Eye (tissue), 1 donor: ENCODE results near the gene POLR3GL.
A peak's percentile ranks its signal among the peaks of the same experiment; 100 is the strongest.

Experiments
- DNase-seq: peaks from one replicate; pipeline ENCODE4 v3.0.0-alpha.2; 2015

Gene POLR3GL

DNA sequence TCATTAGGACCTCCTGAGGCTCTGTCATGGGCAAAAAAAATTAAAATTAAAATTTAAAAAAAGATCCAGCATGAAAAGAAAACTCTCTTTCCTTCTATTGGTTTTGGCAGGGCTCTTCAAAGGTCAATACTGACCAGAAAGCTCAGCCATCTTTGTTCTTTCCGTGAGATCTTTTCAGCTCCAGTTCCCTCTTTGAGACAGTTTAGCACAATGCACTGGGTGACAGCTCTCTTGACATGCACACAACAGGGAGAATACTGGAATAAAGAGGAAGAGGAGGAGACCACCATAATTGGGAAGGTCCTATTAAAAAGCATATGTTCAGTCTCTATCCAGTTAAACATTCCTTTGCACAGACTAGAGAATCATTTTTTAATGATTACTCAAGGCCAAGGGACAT lies 13.0 kb upstream of the POLR3GL start:
- DNase-seq, result peak; percentile 86

DNA sequence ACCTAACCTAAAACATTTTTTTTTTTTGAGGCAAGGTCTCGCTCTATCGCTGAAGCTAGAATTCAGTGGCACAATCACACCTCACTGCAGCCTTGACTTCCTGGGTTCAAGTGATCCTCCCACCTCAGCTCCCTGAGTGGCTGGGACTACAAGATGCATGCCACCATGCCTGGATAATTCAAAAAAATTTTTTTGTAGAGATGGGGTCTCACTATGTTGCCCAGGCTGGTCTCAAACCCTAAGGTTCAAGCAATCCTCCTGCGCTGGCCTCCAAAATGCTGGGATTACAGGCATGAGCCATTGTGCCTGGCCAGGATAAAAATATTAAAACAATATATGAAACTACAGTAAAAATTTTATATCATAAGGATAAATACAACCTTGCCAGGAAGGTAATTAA lies 11.6 kb upstream of the POLR3GL start:
- no peak for DNase-seq

DNA sequence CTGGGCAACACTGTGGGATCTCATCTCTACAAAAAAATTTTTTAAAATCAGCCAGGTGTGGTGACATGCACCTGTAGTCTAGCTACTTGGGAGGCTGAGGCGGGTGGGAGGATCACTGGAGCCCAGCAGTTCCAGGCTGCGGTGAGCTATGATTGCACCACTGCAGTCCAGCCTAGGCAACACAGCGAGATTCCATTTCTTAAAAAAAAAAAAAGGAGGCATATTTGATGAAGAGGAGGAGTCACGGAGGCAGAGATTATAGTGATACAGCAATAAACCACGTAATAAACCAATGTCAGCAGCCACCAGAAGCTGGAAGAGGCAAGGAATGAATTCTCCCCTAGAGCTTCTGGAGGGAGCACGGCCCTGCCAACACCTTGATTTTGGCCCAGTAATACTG lies 10.6 kb upstream of the POLR3GL start:
- DNase-seq, result no peak

DNA sequence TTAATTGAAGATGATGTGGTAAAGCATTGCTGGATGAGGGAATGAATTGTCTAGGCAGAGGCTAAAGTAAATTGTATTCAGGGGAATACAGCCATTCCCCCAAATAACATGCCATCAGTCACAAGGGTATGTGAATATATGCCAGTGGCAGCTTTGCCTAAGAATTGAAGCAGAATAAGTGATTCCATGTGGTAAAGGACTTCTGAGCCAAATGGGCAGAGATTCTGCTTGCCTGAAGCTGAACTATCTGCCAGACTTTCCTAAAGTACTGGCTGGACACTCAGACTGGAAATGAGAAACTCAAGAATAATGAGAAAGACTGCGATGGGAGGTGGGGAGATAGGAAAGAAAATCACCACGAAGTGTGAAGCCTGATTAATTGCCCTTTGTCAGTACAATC lies 9.1 kb upstream of the POLR3GL start:
- no peak for DNase-seq

DNA sequence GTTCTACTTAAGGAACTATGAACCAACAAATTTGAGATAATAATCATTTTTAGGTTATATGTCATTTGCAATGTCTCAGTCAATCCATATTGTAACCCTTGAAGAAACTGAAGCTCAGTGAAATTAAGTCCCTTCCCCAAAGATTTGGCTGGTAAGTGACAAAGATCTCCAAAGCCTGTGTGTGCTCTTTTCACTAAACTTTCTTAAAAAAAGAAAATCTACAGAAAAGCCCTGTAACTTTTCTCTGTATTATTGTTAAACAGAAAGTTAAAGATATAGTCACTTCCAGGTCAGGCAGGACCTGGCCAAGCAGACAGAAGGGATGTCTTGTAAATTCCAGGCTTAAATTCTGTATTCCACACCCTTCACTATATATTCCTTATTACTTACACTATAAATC lies 8.1 kb upstream of the POLR3GL start:
- DNase-seq, result no peak

DNA sequence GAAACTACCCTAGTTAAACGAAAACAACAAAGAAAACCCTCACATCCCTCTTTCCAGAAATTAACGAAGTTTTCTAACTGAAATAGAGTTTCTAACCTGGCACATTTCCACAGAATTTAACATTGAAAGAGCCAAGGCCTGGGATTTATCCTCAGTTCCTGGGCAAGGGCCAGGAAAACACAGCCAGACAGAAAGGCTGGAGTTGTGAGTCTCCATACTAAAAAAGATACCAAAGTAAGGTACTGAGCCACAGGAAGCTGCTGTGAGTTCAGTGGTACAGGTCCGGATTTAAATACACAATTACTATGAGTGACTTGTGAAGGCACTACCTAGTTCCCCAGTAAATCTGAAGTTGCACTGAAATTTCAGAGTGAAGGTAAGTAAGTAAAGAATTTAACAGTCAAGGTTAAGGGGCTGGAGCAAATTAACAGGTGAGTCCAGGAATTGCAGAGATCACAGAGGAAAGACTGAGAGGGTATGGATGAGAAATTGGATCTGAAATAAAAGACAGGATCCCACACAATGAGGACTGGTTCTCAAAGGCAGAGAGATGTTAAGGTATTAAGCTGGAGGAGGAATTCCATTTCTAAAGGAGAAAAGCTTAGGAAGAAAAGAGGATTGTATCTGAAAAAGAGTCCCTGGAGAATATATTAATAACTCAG lies 7.6 kb upstream of the POLR3GL start:
- peak; percentile 61 for DNase-seq

DNA sequence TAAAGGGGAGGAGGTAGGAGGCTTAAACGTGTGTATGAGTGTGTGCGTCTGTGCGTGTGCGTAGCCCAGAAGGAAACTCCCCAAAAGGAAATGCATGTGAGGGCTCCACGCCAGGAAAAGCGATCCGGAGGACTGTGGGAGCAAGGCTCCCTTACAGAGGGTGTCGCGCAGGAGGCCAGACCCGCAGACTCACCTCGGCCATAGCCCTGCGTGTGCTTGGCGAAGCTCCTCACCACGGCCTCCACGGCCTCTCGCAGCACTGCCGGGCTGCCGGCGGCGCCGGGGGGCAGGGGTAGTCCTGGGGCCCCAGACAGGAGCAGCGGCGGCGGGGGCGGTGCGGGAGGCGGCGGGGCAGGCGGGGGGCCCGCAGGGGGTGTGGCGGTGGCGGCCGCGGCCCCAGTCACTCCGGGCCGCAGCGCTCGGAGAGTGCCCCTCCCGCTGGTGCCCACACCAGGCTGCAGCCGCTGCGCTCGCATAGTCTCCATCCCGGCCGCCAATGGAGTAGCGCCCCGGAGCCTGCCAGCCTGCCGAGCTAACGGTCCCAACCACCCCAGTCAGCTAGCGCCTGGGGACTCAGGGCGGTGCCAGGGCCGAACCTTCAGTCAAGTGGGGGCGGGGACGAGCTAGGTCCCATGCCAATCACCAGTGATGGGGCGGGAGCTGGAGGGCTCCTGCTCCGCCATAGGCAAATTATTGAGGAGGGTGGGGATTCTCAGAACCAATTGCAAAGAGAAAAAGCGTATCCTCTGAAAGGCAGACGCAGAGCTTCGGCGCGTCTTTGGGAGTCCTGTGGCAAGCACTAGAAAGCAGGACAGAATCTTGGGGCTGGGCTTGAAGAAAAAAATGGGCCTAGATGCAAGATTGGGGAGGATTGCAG lies 6.8 kb upstream of the POLR3GL start, which contains the start of gene LIX1L:
LIX1L (minus strand) TSS at position 575 of the 877 bp plus-strand sequence; CDS start at position 485, 90 bp downstream.
- peak; percentile 99 for DNase-seq

DNA sequence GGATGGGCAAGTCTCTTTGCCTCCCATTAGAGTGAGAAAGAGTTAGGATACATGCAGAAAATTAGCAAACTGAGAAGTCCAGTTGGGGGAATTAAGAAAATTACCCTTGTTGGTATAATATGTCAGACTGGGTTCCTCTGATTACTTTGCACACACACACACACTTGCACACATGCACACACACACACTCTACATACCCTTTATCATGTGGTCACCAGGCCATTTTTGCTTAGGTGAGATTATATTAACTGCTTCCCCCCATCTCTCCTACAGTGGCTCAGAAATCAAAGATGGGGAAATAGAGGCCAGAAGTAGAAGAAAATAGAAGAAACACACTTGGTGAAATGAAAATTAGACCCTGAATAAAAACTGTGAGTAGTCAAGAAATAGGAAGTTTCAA lies 5.8 kb upstream of the POLR3GL start:
- DNase-seq, result no peak

DNA sequence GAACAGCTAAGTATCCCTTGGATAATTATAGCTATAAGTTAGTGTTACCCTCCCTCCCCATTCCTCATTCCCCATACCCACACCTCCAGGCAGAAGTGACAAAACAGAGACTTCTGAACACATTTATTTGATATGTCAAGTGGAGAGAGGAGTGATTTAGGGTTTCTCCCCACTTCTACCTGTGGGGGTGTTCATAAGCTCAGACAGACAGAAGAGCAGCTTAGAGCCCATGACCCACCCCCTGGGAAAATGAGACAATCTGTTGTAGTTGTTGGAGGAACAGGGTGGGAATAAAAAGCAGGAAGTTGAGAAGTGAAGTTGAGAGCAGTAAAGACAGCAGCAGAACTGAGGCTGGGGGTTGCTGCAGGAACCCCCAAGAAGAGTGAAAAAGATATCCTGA lies 5.2 kb upstream of the POLR3GL start:
- DNase-seq, result no peak

DNA sequence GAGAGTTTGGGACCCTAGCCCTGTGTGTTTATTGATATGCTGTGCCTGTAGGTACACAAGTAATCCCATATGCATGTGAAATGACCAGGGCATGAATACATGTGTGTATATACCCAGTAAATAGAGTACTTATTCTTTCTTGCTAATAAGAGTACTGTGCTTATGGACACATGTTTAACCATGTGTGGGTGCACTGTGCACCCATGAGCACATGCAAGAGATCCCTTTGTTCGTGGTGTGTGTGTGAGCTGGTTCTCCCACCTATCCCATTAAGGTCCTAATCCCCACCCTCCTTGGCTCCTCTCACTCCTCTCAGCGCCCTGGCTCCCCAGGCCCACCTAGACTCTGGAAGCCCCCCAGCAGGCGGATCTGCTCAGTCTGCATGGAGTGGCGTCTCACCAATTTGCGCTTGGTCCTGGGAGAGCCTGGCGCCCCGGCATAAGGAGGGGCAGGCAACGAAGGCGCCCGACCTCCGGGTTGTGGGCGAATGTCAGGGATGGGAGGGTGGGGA lies 4.5 kb upstream of the POLR3GL start:
- no peak for DNase-seq

DNA sequence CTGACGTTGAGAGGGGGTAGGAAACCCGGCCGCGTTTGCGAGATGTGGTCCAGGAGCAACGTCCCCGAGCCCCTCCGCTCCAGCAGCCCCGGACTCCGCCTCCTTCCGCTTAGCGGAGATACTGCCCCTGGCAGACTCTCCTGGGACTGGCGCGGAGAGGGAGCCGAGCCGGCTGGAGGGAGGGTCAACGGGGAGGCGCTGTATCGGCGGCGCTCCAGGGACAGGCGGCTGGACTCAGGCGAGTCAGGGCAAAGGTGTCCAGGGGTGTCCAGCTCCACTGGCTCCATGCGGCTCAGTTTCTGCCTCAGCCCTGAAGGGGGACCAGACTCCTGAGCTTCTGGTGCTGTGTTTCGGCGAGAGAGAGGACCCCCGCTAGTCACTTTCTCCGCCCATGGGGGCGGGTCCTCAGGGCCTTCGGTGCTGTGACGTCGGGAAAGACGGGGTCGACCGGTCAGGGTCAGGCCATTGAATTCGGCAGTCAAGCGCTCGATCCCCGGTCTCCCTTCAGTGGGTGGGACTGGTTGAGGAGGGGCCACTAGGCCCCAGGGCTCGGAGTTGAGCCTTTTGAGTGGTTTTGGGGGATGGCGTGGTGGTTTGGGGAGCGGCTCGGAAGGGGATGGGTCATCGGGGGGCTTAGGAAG lies 3.9 kb upstream of the POLR3GL start:
- peak; percentile 96 for DNase-seq

DNA sequence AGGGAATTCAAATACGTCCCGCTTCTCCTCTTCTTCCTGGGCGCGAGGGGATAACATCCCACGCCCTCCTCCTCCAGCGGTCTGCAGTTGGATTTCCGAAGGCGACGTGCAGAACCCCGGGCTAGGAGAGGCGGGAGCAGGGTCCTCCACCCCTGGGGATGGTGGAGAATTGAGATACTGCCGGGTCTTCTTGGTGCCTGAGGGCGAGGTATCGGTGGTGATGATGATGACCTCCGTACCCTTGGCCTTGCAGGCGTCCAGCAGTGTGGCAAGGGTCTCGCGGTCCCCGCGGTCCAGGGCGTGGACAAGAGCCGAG lies 3.4 kb upstream of the POLR3GL start:
- no peak for DNase-seq

DNA sequence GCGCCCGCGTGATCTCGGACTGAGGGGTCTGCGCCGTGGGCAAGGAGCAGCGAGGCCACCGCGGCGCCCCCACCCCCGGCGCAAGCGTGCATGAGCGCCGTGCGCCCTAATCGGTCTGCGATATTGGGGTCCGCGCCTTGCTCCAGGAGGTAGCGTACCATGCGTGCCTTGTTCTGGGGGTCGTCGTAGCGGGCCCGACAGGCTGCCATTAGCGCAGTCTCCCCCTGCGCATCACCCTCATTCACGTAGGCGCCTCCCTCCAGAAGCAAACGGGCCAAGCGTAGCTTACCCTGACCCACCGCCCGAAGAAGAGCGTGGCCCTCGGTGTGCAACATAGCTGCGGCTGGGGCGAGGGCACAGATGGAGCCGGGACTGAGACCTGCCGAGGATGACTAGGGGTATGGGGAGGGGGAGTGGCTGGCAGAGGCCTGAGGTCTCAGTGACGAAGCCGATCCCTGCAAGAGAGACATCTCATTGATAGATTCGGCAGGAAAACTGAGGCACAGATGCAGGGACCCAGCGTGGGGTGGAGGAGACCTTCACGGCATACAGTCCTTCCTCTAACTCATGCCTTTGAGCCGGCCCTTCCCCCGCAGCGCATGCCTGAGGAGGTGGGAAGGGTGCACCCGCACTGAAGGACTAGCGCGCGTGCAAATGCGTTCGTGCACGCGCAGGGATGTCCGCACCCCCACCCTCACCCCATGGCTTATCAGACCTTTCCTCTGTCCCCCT lies 2.9 kb upstream of the POLR3GL start:
- peak; percentile 70 for DNase-seq

DNA sequence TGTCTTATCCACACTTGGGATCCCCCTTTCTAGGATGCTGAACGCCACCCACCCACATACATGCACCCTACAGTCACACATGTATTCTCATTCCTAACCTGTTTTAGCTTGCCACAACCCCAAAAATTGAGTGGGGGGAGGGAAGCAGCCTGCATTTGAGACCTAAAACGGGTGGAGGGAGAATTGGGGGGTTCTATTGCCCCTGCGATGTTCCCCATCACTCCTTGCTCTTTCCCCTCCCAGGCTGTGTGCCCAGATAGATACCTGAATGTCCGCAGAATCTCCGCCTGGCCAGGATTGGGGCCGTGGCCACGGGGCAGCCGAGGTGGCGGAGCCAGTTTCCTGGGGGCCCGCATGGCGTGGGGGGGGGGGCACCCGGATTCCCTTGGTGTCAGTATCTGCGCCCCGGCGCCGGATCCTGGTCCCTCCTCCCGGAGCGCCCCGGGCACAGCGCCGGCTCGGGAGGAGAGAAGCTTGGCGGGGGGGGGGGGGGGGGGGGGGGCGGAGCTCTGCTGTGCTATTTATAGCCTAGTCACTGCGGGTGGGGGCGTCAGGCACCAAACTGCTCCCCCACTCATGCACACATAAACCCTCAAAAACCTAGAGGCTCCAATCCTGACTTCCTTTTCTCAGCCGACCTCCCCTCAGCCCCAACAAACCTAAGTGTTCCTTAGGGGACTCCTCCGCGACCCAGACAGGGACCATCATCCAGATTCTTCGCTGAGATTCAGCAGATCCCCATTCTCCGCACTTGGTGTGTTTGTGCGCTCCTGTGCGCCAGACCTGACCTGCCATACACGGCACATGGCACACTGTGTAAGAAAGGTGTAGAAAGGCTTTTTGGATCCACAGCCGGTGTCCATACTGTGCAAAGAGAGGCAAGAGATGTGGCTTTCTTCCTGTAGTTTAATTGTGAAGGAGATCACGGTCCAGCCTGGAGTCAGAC lies 2.1 kb upstream of the POLR3GL start:
- peak; percentile 41 for DNase-seq

DNA sequence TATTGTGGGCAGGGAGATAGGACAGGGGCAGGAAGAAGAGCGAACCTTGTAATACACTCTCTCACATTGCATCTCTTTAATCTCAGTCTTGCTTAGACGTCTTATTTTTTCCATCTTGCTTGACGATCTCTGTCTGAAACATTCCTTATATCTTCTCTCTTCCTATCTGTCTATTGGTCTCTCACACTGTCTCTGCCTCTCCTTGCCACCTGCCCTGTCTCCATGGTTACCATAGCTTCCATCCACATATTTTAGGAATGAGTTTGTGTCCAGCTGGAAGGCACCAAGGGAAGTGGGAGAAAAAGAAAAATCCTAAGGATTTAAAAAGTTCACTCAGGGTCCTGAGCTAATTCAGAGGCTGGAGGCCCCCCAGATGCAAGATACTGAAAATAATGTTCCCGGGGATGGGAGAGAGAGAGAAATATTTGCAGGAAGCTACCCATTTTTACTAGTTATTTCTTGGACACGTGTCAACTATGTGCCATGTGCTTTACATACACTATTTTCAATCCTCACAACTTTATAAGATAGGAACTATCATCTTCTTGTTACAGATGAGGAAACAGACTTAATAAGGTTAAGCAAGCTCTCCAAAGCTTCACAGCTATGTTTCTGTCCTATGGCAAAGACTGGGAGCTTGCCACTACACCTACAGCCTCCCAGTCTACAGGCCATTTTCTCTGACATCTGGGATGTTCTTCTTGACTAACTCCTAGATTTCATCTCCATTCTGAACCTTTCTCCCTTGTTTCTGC lies 1.0 kb upstream of the POLR3GL start:
- peak; percentile 37 for DNase-seq

DNA sequence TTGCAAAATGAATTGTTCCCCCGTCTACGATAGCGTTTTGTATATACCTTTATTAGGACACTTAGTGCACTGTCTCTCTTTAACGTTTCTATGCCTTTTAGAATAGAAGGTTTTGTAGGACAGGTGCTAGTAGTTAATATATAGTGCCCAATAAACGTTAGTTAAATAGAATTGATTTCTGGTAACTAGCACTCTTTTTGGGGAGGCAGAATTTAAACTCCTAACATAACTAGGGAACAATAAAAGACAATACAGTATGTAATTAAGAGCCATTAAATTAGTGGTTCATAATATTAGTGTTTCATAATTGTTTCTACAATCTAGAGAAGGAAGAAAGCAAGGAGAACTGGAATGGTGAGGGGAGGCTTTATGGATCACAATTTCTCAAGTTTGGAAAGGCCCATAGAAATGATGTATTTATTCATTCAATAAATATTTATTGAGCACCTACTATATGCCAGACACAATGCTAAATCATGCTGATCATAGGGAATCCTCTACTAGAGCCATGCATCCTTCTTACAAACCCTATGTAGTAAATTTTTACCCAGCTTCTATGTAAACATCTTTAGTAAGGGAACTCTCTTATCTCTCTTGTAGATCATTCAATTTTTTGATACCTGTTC lies 742 bp downstream of the POLR3GL start:
- DNase-seq, result no peak

DNA sequence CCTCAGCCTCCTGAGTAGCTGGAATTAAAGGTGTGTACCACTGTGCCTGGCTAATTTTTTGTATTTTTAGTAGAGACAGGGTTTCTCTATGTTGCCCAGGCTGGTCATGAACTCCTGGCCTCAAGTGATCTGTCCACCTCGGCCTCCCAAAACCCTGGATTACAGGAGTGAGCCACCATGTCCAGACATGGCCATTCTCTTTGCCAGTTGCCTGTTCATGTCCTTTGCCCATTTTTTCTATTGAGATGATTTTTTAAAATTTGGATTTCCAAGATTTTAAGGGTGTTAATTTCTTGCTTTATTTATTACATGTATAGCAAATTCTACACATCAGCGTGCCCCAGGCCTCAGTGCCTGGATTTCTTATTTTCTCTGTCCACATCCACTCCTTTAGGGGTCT lies 2.8 kb downstream of the POLR3GL start:
- DNase-seq, result no peak

DNA sequence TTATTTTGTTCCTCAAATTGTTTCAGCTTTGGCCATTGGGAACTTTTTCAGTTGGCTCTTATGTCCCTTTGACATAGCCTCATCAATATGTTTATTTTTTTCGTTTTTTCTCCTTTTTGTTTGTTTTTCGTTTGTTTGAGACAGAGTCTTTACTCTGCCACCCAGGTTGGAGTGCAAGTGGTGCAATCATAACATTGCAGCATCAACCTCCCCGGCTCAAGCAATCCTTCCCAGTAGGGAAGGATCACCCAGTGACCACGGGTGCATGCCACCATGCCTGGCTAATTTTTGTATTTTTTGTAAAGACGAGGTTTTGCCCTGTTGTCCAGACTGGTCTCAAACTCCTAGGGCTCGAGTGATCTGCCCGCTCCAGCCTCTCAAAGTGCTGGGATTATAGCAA lies 8.1 kb downstream of the POLR3GL start:
- no peak for DNase-seq

DNA sequence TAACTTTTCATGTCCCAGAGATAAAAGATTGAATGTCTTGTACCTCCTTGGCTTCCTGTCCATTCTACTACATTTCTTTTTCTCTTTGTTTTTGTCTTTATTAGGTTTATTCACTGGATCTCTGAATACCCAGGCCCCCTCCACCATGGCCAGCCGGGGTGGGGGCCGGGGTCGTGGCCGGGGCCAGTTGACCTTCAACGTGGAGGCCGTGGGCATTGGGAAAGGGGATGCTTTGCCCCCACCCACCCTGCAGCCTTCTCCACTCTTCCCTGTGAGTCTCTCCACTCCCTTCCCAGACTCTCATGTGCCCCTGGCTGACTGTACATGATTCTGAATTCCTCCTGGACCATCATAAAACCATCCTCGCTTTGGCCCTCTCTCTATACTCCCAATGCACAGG lies 10.2 kb downstream of the POLR3GL start:
- no peak for DNase-seq

DNA sequence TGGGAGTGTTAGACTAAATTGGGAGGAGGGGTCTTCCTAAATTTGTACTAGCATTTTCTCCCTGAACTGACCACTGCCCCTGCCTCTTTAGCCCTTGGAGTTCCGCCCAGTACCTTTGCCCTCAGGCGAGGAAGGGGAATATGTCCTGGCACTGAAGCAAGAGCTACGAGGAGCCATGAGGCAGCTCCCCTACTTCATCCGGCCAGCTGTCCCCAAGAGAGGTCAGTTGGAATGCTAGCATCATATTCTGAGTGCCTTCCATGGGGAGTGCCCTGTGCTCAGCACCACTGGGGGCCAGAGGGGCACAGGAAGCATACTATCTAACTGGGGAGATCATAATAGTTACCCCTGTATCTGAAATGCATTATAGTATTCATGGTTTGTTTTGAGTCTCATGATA lies 10.7 kb downstream of the POLR3GL start:
- no peak for DNase-seq

DNA sequence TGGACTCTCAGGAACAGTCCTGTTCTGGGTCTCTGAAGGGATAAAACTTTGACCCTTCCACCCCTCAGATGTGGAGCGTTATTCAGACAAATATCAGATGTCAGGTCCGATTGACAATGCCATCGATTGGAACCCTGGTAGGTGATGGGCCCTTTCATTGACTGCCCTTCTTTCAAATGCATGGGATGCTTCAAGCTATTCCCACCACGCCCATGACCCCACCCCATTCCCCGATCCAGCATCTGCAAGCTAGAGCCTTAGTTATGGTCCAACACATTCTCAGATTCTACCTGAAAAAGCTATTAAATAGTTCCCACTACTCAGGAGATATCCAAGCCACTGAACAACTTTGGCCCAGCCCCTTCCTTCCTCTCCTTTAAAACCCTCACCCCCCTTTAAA lies 12.5 kb downstream of the POLR3GL start:
- no peak for DNase-seq
